IPS-18c (cell line): ENCODE data around the gene EMID1.

ENCODE experiments used
- H3K4me3 ChIP-seq: 2 replicates; pipeline ENCODE4 v1.7.0; 2013; ENCODE audit warnings: low read depth, mild to moderate bottlenecking, low read length, moderate library complexity; ENCODE audit not compliant: insufficient read depth
- H3K9me3 ChIP-seq: one replicate; pipeline ENCODE4 v1.6.1; 2013; ENCODE audit warnings: mild to moderate bottlenecking, low read length, moderate library complexity; ENCODE audit not compliant: control insufficient read depth, insufficient read depth

The EMID1 gene

DNA sequence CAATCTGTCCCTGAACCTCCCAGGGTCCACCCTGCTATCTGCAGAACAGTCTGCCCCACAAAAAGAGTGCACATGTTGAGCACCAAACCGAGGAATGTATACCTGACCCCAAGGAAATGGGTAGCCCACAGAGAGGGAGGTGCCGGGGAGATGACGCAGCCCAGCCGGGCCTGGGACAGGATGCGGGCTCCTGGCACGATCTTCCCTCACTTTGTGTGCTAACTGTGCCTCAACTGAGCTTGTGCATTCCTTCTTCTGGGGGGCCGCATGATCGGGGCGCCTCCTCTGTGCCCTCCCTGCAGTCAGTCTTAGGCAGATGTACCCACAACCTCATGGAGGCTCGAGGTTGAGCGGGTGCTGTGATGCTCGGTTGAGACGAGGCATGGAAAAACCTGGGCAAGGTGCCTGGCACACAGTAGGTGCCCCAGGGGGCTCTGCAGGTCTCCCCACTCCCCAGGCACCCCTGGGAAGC lies 103.1 kb downstream of the EMID1 start:
- H3K4me3 ChIP-seq: no peak overlapping the region

More for the DNA sequence above, 103.1 kb downstream of the EMID1 start:
- H3K9me3 ChIP-seq: peaks cover 2% of the 10 kb centered on the region
